ENCODE measurements around the gene HAGH.
A peak's percentile ranks its signal among the peaks of the same experiment; 100 is the strongest.

The HAGH gene

GRCh38 chr16:1772362-1772907 is 54.2 kb downstream of the HAGH start, which contains the start of gene EME2:
TSS of gene EME2 (plus strand) at chr16:1772810. CDS start at chr16:1773228, 418 bp downstream.
- no peak for DNase-seq

- DNase-seq = no peak
Measured at GRCh38 chr16:1771864-1772361, 54.7 kb downstream of the HAGH start.

GRCh38 chr16:1771188-1771863 is 55.3 kb downstream of the HAGH start, which contains the start of gene NME3:
TSS of gene NME3 (minus strand) at chr16:1771543. CDS start at chr16:1771534, 9 bp downstream.
- no peak for DNase-seq

- peak; percentile 61 for DNase-seq
Measured at GRCh38 chr16:1770328-1771187, 56.1 kb downstream of the HAGH start.

- no peak for DNase-seq
Measured at GRCh38 chr16:1769402-1770300, 57.0 kb downstream of the HAGH start.

- no peak for DNase-seq
Measured at GRCh38 chr16:1768767-1769401, 57.7 kb downstream of the HAGH start.

GRCh38 chr16:1768061-1768766 is 58.4 kb downstream of the HAGH start:
- no peak for DNase-seq

- DNase-seq = no peak
Measured at GRCh38 chr16:1767116-1767994, 59.3 kb downstream of the HAGH start.

GRCh38 chr16:1766701-1767100 is 59.9 kb downstream of the HAGH start:
- no peak for DNase-seq

GRCh38 chr16:1766231-1766630 is 60.4 kb downstream of the HAGH start:
- DNase-seq = no peak

- DNase-seq = no peak
Measured at GRCh38 chr16:1765826-1766225, 60.8 kb downstream of the HAGH start.

GRCh38 chr16:1764971-1765370 is 61.7 kb downstream of the HAGH start:
- no peak for DNase-seq

GRCh38 chr16:1763521-1764511 is 62.8 kb downstream of the HAGH start:
- DNase-seq = no peak

GRCh38 chr16:1762879-1763520 is 63.6 kb downstream of the HAGH start:
- no peak for DNase-seq

GRCh38 chr16:1762196-1762878 is 64.3 kb downstream of the HAGH start:
- no peak for DNase-seq

- no peak for DNase-seq
Measured at GRCh38 chr16:1761751-1762150, 64.9 kb downstream of the HAGH start.

- no peak for DNase-seq
Measured at GRCh38 chr16:1760911-1761310, 65.7 kb downstream of the HAGH start.

GRCh38 chr16:1759511-1759910 is 67.1 kb downstream of the HAGH start:
- DNase-seq = no peak

All from NCI-H526 treated with DMSO at 0.1 percent for 48 hours (cell line).